ENCODE data around the gene COL28A1.

The COL28A1 gene

DNA sequence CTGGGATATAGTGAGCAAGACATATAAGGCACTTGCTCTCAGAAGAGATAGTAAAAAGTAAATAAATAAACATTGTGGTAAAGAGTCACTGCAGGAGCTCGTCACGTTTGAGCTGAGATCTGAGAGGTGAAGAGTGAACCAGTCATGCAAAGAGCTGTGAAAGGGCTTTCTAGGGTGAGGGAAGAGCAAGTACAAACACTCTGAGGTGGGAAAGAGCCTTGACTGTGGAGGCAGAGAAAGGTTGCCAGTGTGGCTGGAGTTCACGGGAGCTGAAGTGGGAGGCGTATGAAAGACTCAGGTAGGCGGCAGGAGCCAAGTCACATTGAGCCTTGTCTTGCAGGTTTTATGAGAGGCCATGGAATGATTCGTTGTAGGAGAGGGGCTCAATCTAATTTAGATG is 212.3 kb downstream of the COL28A1 start:
- peak; percentile 62 for DNase-seq

- DNase-seq, result no peak
Observed at GRCh38 chr7:7321681-7322080, 214.0 kb downstream of the COL28A1 start.

GRCh38 chr7:7318601-7319000 is 217.1 kb downstream of the COL28A1 start:
- DNase-seq, result no peak

GRCh38 chr7:7317850-7318249 is 217.8 kb downstream of the COL28A1 start:
- DNase-seq, result no peak

DNA sequence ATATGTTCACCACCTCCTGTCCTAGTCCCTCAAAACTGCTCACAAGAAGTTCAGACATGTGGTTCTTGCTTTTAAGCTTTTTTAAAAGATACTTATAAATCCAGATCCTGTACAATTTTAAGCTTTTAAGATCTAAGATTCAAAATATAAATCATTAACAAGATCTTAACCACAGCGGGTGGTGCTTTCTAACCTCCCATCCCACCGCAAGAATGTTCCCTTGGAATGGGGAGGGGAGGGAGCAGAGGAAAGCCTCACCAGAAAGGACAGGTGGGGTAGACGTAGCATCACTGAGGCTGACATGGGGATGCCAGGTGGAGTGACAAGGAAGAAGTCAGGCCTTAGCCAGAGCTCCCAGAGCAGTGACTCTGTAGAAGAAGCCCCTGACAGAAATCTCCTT is 219.8 kb downstream of the COL28A1 start:
- no peak for DNase-seq

- no peak for DNase-seq
Observed at GRCh38 chr7:7312323-7312722, 223.3 kb downstream of the COL28A1 start.

DNA sequence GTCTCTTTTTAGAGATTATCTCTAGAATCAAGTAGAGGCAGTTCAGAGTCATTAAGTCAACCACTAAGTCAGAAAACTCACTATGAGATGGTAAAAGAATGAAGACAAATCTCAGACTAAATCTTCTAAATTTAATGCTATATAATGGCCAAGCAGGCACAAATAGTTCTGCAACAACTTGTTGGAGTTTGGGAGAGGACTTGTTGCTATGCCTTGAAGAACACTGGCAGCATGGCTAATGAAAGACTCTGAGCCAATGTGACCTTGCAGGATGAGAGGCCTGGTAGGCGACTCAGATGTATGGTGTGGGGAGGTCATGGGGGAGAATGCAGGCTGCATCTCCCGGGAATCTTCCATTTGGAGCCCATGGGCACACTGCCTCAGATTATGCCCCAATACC is 224.7 kb downstream of the COL28A1 start:
- DNase-seq, result no peak

DNA sequence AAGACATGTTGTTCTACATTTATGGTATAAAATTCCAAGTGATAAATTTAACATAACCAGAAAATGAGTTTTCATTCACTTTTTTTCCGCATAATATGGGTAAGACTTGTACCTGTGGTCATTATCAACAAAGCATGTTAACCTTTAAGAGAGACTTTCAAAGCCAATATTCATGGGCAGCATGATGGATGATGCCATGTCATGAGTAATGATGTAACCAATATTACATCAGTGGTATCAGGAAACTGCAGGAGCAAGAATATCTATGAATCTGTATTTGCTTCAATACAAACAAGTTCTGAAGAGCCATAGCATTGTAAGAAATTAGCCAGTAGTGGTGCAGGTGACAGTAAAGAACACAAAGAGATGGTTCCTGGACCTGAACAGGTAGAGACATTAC is 226.5 kb downstream of the COL28A1 start:
- no peak for DNase-seq

Measured in NCI-H1092 treated with DMSO at 0.1 percent for 48 hours (cell line).